ENCODE results near the gene THAP6. TPM values are rescaled to one million over a fixed set of nuclear protein-coding genes. Genes with fewer than 3 reads are reported as not detected.

THAP6 gene
- total and polyA plus RNA-seq, 2 donors (not counting 3 experiments of a cell fraction or from before 2014, with no cell fraction given): 2.1 to 6.8 TPM

- intact Hi-C loops (cut with micrococcal nuclease): no loop called here
- no peaks in the 10 kb centered on the region for H3K9me3 ChIP-seq (replicated peaks; ENCODE audit: control insufficient read depth, insufficient read depth, low read length)
- H3K36me3 ChIP-seq (ENCODE audit: control insufficient read depth in 2 of 2, extremely low read depth in 1 of 2, insufficient read depth in 2 of 2, low read length in 2 of 2): peaks cover 2 to 4% of the 10 kb centered on the region in 2 experiments
- FAIRE-seq: no peak
- no peak for DNase-seq (ENCODE audit: low read depth, low spot score)
- no peaks in the 10 kb centered on the region for H3K4me1 ChIP-seq (ENCODE audit: control insufficient read depth, extremely low read depth, insufficient read depth, low read length)
- H3K79me2 ChIP-seq (ENCODE audit: control insufficient read depth, insufficient read depth, low read length): peaks cover 41% of the 10 kb centered on the region
- no peak overlapping the region for H2AFZ ChIP-seq (ENCODE audit: low read depth, low read length)
- TF ChIP-seq JUN (IDR thresholded peaks at IDR 0.05; ENCODE audit: borderline replicate concordance, insufficient read depth, insufficient read length, low read depth): no peak
- TF ChIP-seq EZH2 (IDR thresholded peaks at IDR 0.05; ENCODE audit: borderline replicate concordance, low read depth, low read length, severe bottlenecking): no peak
- no peak for TF ChIP-seq MAX (IDR thresholded peaks at IDR 0.05; ENCODE audit: insufficient read depth, insufficient read length)
- TF ChIP-seq GATA2 (IDR thresholded peaks at IDR 0.05; ENCODE audit: insufficient read depth, insufficient read length, low read depth, low read length): no peak
- no peak for TF ChIP-seq CTCF (IDR thresholded peaks at IDR 0.05; ENCODE audit: extremely low read depth in 1 of 2, insufficient read depth in 1 of 2, low read depth in 1 of 2, low read length in 2 of 2)
- TF ChIP-seq POLR2AphosphoS5 (IDR thresholded peaks at IDR 0.05; ENCODE audit: insufficient read depth, low read depth, low read length): no peak
- TF ChIP-seq POLR2A (IDR thresholded peaks at IDR 0.05; ENCODE audit: low read depth, low read length): no peak
- TF ChIP-seq MYC (IDR thresholded peaks at IDR 0.05; ENCODE audit: low read depth, low read length): no peak
- no peak for TF ChIP-seq FOS (IDR thresholded peaks at IDR 0.05; ENCODE audit: borderline replicate concordance, insufficient read depth, low read length)
- no peak overlapping the region for H3K27ac ChIP-seq (ENCODE audit: insufficient read depth, low read depth, low read length)
- no peaks in the 10 kb centered on the region for H3K9me1 ChIP-seq (replicated peaks; ENCODE audit: control insufficient read depth, extremely low read depth, insufficient read depth, low read length)
- no peaks in the 10 kb centered on the region for H3K27me3 ChIP-seq (ENCODE audit: control insufficient read depth in 2 of 2, insufficient read depth in 2 of 2, low read length in 2 of 2)
- POLR2A ChIA-PET: no interaction called here
- H3K9ac ChIP-seq (replicated peaks; ENCODE audit: extremely low read depth, insufficient read depth, low read length): no peak overlapping the region
- H4K20me1 ChIP-seq (replicated peaks; ENCODE audit: control insufficient read depth, extremely low read depth, insufficient read depth, low read length): no peaks in the 10 kb centered on the region
- no TSS peak for BruUV-seq (replicated peaks)
- CTCF ChIA-PET: interaction anchor here (1.1 kb wide), 1 partner anchor 13 kb away, joined by 3 read pairs; no protein-coding TSS in a partner anchor
- no peak overlapping the region for H3K4me2 ChIP-seq (ENCODE audit: insufficient read depth, low read length)
- dilution Hi-C loops (cut with MboI; ENCODE audit: extremely low pct_ligation_motif_present, low sequenced_read_pairs): no loop called here
- H3K4me3 ChIP-seq (replicated peaks in 1 of 3; ENCODE audit: insufficient read depth in 1 of 3, low read depth in 1 of 3, low read length in 3 of 3): no peak overlapping the region
These were observed 17.1 kb upstream of the THAP6 start for GRCh38 chr4:75497133-75497532.

All from endothelial cell of umbilical vein (primary cell).